Retina (tissue), 1 donor: ENCODE measurements around the gene CTSZ.
"Not testable (repeated sequence)": the region's sequence is repeated elsewhere in the genome, so short reads cannot be mapped to it uniquely, and the experiment has no call there.

Experiments used
- DNase-seq: peaks from one replicate; pipeline ENCODE4 v3.0.0-alpha.2; 2016

Gene CTSZ

GRCh38 chr20:59006864-59007664, at the start of gene CTSZ:
Gene CTSZ (minus strand): TSS chr20:59007254. CDS start chr20:59007128, 126 bp downstream.
- peak; percentile 69 for DNase-seq

DNA sequence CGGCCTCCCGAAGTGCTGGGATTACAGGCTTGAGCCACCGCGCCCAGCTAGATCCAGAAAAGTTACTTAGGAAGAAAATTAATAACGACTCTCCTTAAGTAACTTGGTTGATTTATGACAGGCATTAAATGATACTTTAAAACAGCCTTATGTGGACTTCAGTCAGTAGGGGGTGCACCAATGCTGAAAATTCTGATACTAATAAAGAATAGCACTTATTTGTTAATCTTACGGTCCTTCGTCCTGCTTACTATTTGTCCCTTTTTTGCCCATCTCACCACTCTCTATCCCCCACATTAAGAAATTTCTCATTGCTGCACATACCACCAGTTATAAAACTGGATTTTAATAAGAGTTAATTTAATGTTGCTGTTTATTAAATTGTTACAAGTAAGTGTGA, 48.2 kb upstream of the CTSZ start:
- DNase-seq = no peak

DNA sequence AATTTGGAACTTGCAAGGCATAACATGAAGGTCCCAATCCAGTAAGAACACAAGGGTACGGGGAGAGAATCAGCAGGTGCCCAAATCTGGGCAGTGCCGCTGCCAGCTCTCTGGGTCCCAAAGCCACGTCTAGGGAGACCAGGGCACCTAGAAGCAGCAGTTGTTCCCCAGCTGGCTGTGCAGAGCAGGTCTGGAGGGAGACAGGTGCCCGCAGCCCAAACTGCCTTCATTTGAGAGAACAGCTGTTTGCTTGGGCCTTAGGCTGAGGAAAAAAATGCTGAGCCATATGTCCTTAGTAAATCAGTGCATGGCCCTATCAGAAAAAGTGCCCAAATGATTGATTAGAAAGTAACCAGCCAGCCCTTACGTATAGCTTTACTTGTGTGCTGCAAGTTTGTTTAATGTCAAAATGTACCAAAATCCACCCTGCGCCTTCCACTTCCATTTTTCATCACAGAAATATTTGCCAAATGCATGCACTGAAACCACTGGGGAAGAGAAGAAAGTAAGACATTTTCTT, 44.7 kb upstream of the CTSZ start:
- no peak for DNase-seq

DNA sequence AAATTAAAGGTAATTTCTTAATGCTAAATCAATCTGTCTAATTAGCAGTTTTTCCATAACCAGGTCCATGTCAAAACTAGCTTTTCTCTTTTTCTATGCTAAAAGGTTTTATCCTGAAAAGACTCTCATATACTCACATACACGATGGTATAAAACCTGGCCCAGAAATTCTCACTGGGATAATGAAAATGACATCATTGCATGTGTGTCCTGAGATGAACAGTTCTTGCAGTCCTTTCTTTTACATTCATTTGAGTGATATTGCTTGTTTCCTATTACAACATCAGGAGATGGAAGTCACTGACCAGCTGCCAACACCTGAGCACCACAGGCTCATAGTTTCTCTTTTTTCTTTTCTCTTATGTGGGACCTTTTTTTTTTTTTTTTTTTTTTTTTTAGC, 43.4 kb upstream of the CTSZ start:
- DNase-seq = no peak

GRCh38 chr20:59048681-59049030, 41.6 kb upstream of the CTSZ start:
- DNase-seq = no peak

DNA sequence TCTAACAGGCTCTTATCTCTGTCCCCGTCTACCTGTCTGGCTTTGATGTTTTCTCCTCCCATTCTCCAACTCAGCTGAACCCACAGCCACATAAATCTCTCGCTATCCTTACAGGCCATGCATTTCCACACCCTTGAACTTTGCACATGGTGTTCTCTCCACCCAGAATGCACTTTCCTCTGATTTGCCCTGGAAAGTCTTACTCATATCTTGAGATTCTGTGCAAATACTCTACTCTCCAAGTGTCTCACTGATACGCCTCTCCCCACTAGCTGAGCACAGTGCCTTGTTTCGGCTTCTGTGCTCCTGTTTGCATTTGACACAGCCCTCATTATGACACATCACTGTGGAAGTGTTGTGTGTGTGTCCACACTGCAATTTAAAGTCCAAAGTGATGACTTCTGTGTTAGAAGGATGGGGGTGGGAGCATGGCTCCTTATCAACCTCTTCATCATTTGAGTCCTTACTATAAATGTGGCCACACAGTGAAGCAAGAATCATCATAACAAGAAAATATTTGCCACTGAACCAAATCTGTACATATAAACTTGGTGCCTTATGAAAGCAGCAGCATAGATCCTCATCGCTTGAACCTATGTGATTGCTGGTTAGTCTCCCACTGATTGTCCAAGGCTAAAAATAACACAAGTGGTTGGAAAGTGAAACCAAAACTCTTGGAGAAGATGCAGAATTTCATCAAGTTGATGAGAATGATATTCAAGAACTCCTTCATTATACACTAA, 41.1 kb upstream of the CTSZ start:
- no peak for DNase-seq

GRCh38 chr20:59046862-59047261, 39.8 kb upstream of the CTSZ start:
- no peak for DNase-seq

DNA sequence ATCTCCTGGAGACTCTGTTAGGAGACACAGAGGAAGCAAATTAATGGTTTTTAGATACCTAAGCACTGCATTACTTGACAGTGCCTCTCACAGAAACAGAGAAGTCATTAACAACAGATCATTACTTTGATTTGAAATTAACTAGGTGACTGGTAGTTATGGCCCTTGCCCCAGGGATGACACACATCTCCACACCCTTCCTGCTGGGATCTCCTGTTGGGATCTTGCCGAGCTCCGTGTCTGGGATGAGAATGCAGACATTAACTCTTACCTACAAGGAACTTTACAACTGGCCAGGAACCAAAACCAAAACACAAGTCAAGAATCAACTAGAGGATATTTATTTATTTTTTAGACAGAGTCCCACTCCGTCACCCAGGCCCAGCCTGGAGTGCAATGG, 37.7 kb upstream of the CTSZ start:
- DNase-seq = no peak

GRCh38 chr20:59044295-59044694, 37.2 kb upstream of the CTSZ start:
- no peak for DNase-seq

GRCh38 chr20:59043698-59044097, 36.6 kb upstream of the CTSZ start:
- peak; percentile 29 for DNase-seq

GRCh38 chr20:59042796-59043631, 36.0 kb upstream of the CTSZ start:
- DNase-seq = peak; percentile 92

- DNase-seq = no peak
Observed at GRCh38 chr20:59042151-59042795, 35.2 kb upstream of the CTSZ start, which contains the start of gene PRELID3B. Gene PRELID3B (minus strand): TSS chr20:59042786. CDS start chr20:59042730, 56 bp downstream.

GRCh38 chr20:59041487-59041886, 34.4 kb upstream of the CTSZ start:
- not testable (repeated sequence) for DNase-seq

GRCh38 chr20:59040667-59041066, 33.6 kb upstream of the CTSZ start:
- DNase-seq = no peak

DNA sequence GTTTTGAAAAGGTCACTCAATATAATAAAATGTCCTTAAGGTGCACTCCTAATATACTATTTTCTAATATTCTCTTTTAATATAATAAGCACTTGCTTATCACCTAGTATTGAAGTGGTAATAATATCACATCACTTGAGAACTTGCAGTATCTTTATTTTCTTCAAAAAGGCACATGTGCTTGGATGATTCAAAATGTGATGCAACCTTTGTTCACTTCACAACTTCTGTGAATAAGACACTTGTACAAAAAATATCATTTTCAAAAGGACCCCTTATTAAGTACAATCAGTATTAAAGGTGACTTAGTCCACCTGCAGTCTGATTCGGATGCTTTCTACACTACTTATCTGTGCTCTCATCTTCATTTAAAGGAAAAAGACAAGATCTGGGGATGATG, 32.2 kb upstream of the CTSZ start:
- DNase-seq = no peak

DNA sequence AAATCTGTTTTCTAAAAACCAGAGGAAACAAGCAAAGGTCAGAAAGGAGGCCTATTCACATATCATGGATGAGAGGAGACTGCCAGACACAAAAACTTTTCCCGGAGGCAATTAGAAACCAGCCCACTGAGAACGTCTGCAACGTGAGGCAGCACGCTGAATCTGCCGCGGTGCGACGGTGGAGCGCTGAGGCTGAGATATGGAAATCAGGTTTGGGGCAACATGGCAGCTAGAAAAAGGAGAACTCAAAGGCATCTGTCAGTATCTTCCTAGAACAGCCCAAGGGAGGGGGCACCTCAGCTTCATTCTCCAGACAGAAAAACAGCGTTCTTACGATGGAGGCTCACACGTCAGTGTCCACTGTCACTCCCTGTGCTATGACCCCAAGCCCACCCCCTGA, 30.3 kb upstream of the CTSZ start:
- DNase-seq = no peak

- no peak for DNase-seq
Observed at GRCh38 chr20:59035381-59035780, 28.3 kb upstream of the CTSZ start.

GRCh38 chr20:59033616-59034165, 26.6 kb upstream of the CTSZ start:
- no peak for DNase-seq

GRCh38 chr20:59033093-59033492, 26.0 kb upstream of the CTSZ start:
- DNase-seq = no peak

GRCh38 chr20:59032713-59033059, 25.6 kb upstream of the CTSZ start:
- DNase-seq = no peak

- DNase-seq = peak; percentile 98
Observed at GRCh38 chr20:59032023-59032712, 25.1 kb upstream of the CTSZ start, which contains the start of gene ATP5F1E. Gene ATP5F1E (minus strand): TSS chr20:59032335. CDS start chr20:59032251, 84 bp downstream.
